Loucy (cell line): Measurements from ENCODE around the gene RSF1.

Experiments used
- EZH2phosphoT487 ChIP-seq: fragments of 200-600 bp; IDR thresholded peaks from 2 replicates; pipeline ENCODE4 v1.6.1; 2018; ENCODE audit warnings: antibody characterized with exemption, mild to moderate bottlenecking, moderate library complexity, borderline replicate concordance
- TF ChIP-seq, protein P1 (sequence below): fragments of 200-600 bp; sonication (generic); conservative IDR thresholded peaks from 2 replicates; pipeline ENCODE4 v1.5.1; 2014; ENCODE audit warnings: mild to moderate bottlenecking, antibody characterized with exemption, low read length

DNA sequence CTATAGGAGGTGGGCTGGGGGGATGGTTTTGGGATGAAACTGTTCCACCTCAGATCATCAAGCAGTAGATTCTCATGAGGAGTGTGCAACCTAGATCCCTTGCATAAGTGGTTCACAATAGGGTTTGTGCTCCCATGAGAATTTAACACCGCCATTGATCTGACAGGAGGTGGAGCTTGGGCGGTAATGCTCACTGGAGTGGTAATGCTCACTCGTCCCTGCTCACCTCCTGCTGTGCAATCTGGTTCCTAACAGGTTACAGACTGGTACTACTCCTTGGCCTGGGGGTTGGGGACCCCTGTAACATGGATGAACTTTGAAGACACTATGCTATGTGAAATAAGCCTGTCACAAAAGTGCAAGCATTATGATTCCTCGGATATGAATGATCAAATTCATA, 95.9 kb downstream of the RSF1 start:
- TF ChIP-seq, protein P1, sequence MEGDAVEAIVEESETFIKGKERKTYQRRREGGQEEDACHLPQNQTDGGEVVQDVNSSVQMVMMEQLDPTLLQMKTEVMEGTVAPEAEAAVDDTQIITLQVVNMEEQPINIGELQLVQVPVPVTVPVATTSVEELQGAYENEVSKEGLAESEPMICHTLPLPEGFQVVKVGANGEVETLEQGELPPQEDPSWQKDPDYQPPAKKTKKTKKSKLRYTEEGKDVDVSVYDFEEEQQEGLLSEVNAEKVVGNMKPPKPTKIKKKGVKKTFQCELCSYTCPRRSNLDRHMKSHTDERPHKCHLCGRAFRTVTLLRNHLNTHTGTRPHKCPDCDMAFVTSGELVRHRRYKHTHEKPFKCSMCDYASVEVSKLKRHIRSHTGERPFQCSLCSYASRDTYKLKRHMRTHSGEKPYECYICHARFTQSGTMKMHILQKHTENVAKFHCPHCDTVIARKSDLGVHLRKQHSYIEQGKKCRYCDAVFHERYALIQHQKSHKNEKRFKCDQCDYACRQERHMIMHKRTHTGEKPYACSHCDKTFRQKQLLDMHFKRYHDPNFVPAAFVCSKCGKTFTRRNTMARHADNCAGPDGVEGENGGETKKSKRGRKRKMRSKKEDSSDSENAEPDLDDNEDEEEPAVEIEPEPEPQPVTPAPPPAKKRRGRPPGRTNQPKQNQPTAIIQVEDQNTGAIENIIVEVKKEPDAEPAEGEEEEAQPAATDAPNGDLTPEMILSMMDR, result no peak
- TF ChIP-seq EZH2phosphoT487, result no peak
